HG03571 (cell line): ENCODE measurements around the gene RAB43.
A peak's percentile ranks its signal among the peaks of the same experiment; 100 is the strongest.
"Not testable (repeated sequence)": the region's sequence is repeated elsewhere in the genome, so short reads cannot be mapped to it uniquely, and the experiment has no call there.

Experiments
- ATAC-seq: cut with Tn5 transposase; IDR thresholded peaks from one replicate; pipeline ENCODE4 v1.9.1; 2021; ENCODE audit not compliant: unreplicated experiment

Gene RAB43

GRCh38 chr3:129122412-129123011 lies 908 bp upstream of the RAB43 start:
- ATAC-seq = no peak

- ATAC-seq = peak; percentile 16
Observed at GRCh38 chr3:129121016-129121791, 400 bp downstream of the RAB43 start.

GRCh38 chr3:129120254-129121004 lies 1.2 kb downstream of the RAB43 start:
- ATAC-seq = peak; percentile 73

- ATAC-seq = no peak
Observed at GRCh38 chr3:129119365-129120100, 2.1 kb downstream of the RAB43 start.

- no peak for ATAC-seq
Observed at GRCh38 chr3:129118745-129119144, 2.9 kb downstream of the RAB43 start.

- ATAC-seq = no peak
Observed at GRCh38 chr3:129117134-129117533, 4.5 kb downstream of the RAB43 start.

- no peak for ATAC-seq
Observed at GRCh38 chr3:129116482-129116946, 5.1 kb downstream of the RAB43 start.

- no peak for ATAC-seq
Observed at GRCh38 chr3:129114455-129114854, 7.1 kb downstream of the RAB43 start.

GRCh38 chr3:129112308-129113052 lies 9.1 kb downstream of the RAB43 start:
- ATAC-seq = no peak

GRCh38 chr3:129111076-129111780 lies 10.4 kb downstream of the RAB43 start:
- ATAC-seq = not testable (repeated sequence)

- no peak for ATAC-seq
Observed at GRCh38 chr3:129107793-129108192, 13.8 kb downstream of the RAB43 start.

- ATAC-seq = no peak
Observed at GRCh38 chr3:129106866-129107565, 14.6 kb downstream of the RAB43 start.

GRCh38 chr3:129106320-129106719 lies 15.3 kb downstream of the RAB43 start:
- ATAC-seq = no peak

- no peak for ATAC-seq
Observed at GRCh38 chr3:129105862-129106261, 15.7 kb downstream of the RAB43 start.

- no peak for ATAC-seq
Observed at GRCh38 chr3:129104498-129105079, 17.0 kb downstream of the RAB43 start.

- ATAC-seq = no peak
Observed at GRCh38 chr3:129104051-129104450, 17.6 kb downstream of the RAB43 start.

- no peak for ATAC-seq
Observed at GRCh38 chr3:129103296-129103695, 18.3 kb downstream of the RAB43 start.

- ATAC-seq = no peak
Observed at GRCh38 chr3:129101370-129102138, 20.1 kb downstream of the RAB43 start.
